ENCODE data around the gene LTO1.

The LTO1 gene

DNA sequence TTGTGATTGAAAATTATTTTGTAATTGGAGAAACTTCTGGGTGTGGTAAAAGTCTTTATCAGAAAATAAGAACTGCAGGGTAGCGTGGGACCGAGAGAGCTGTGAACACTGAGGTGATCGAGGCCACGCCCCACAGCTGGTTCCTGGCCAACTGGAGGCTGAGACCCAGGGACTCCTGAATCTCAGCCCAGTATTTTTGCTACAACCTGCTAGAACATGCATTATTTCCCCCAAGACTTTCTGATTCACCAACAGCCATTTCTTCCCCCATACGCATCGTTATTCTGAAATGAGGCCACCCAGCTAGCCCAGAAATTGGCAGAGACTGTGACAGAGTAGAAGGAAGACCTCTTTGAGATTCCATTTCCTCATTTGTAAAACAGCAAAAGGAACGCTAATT is 32.0 kb upstream of the LTO1 start:
- Histone ChIP-seq H3K27me3 (ENCODE audit: low read depth, low read length) (peaks cover 24% of the 10 kb centered on the region), H3K9me3 (ENCODE audit: control insufficient read depth in 1 of 2, low read length in 2 of 2) (no peaks in the 10 kb centered on the region), H3K4me1 (ENCODE audit: control insufficient read depth in 1 of 2, insufficient read depth in 2 of 2, low read length in 2 of 2) (peaks cover 0 to 23% of the 10 kb centered on the region in 2 donors), H3K36me3 (ENCODE audit: control insufficient read depth in 1 of 2, insufficient read depth in 2 of 2, low read length in 2 of 2) (no peaks in the 10 kb centered on the region), H3K27ac (ENCODE audit: low read length) (no peak overlapping the region), H3K4me3 (ENCODE audit: low read depth in 1 of 2, low read length in 2 of 2) (no peak overlapping the region)

DNA sequence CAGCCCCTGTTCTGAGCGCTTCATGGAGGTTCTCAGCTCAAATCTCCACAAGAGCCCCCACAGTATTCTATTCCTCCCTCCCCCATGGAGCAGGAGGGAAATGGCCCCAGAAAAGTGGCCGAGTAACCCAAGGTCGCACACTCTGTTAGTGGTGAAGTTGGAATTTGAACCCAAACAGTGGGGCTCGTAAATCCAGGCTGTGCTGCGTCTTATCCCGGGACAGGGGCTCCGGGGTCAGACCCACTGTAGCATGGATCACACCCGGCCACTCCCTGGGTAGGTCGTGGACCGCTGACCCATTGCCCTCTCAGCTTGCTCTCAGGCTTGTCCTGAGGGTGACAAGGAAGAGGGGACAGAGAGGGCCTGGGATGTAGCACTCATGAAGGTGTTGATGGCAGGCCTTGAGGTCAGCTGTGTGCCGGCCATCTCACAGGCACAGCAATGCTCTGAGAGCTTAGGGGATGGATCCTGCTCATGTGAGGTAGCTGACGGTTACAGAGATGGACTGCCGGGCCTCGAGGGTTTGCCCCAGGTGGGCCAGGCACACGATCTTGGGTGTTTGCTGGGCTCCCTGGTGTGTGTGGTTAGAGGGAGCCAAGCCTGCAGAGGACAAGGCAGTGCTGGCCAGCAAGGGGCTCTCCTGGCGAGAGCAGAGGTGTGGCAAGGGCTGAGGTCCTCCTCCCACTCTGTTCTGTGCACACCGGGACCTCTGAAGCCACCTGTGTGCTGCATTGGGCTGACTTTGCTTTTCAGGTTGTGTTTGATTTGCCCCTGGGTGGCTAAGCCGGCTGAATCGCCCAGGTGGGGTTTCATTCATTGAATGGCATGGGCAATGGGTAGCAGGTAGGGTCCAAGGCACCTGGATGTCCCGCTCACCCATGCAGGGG is 31.0 kb upstream of the LTO1 start:
- no peaks in the 10 kb centered on the region for H3K36me3 ChIP-seq (ENCODE audit: control insufficient read depth in 1 of 2, insufficient read depth in 2 of 2, low read length in 2 of 2)
- peaks cover 32% of the 10 kb centered on the region for H3K27me3 ChIP-seq (ENCODE audit: low read depth, low read length)
- no peaks in the 10 kb centered on the region for H3K9me3 ChIP-seq (ENCODE audit: control insufficient read depth in 1 of 2, low read length in 2 of 2)
- no peak overlapping the region for H3K4me3 ChIP-seq (ENCODE audit: low read depth in 1 of 2, low read length in 2 of 2)
- H3K27ac ChIP-seq (ENCODE audit: low read length): no peak overlapping the region
- H3K4me1 ChIP-seq (ENCODE audit: control insufficient read depth in 1 of 2, insufficient read depth in 2 of 2, low read length in 2 of 2): peaks cover 0 to 25% of the 10 kb centered on the region in 2 donors

DNA sequence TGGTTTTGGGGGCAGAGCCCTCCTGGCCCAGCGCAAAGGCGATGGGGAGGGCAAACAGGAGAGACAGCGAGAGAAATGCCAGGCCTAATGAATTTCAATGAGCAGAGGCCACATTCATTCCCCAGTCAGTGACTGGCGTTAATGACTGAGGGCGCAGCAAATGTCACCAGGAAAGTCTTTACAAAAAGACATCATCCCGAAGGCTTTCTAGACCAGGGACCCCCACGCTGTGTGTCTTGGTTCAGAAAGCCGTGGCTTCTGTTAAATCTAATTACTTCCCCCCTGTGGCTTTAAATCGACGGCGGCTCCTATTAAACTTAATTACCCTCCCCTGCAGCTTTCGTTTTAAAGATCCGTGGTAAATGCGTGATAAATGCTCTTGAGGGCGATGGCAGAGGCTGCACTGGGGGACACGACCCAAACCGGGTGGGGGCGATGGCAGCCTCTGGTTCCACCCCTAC is 30.2 kb upstream of the LTO1 start:
- Histone ChIP-seq H3K27ac (ENCODE audit: low read length) (no peak overlapping the region), H3K9me3 (ENCODE audit: control insufficient read depth in 1 of 2, low read length in 2 of 2) (no peaks in the 10 kb centered on the region), H3K27me3 (ENCODE audit: low read depth, low read length) (peaks cover 39% of the 10 kb centered on the region), H3K4me3 (ENCODE audit: low read depth in 1 of 2, low read length in 2 of 2) (no peak overlapping the region), H3K4me1 (ENCODE audit: control insufficient read depth in 1 of 2, insufficient read depth in 2 of 2, low read length in 2 of 2) (peaks cover 0 to 31% of the 10 kb centered on the region in 2 donors), H3K36me3 (ENCODE audit: control insufficient read depth in 1 of 2, insufficient read depth in 2 of 2, low read length in 2 of 2) (no peaks in the 10 kb centered on the region)

DNA sequence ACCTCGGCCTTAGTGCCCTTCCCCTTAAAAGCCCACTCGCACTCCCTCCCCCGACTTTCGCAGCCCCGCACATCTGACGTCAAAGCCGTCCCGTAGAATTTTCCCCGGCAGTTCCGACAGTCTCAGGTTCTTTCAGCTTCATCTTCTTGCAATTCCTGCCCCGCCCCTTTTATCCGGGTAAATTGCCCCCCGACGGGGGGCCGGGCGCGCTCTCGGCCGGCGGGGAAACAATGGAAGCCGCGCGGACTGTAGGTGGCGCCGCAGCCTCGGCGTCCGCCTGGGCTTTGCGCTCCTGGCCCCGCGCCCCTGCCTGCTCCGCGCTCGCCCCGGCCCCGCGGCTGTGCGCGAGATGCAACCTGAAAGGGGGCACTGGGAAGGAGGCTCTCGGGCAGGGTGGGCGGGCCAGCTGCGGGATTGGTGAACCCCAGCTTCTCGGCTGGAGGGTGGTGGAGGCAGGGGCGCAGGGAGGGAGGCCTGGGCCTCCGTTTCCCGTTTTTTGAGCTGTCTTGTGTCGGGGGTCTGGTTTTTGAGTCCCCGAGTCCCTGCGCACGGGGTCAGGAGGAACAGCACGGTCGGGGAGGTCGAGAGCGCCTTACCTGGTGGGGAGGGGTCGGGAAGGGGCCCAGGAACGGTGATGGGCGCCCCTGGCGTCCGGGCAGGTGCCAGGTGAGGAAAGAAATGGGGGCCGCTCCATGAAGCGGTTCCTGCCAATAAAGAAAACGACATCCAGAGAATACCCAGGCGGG is 29.5 kb upstream of the LTO1 start:
- Histone ChIP-seq H3K27ac (ENCODE audit: low read length) (no peak overlapping the region), H3K27me3 (ENCODE audit: low read depth, low read length) (peaks cover 41% of the 10 kb centered on the region), H3K4me1 (ENCODE audit: control insufficient read depth in 1 of 2, insufficient read depth in 2 of 2, low read length in 2 of 2) (peaks cover 0 to 32% of the 10 kb centered on the region in 2 donors), H3K36me3 (ENCODE audit: control insufficient read depth in 1 of 2, insufficient read depth in 2 of 2, low read length in 2 of 2) (no peaks in the 10 kb centered on the region), H3K9me3 (ENCODE audit: control insufficient read depth in 1 of 2, low read length in 2 of 2) (no peaks in the 10 kb centered on the region), H3K4me3 (ENCODE audit: low read depth in 1 of 2, low read length in 2 of 2) (peak overlapping the region in 1 of 2 donors; percentile 51)

DNA sequence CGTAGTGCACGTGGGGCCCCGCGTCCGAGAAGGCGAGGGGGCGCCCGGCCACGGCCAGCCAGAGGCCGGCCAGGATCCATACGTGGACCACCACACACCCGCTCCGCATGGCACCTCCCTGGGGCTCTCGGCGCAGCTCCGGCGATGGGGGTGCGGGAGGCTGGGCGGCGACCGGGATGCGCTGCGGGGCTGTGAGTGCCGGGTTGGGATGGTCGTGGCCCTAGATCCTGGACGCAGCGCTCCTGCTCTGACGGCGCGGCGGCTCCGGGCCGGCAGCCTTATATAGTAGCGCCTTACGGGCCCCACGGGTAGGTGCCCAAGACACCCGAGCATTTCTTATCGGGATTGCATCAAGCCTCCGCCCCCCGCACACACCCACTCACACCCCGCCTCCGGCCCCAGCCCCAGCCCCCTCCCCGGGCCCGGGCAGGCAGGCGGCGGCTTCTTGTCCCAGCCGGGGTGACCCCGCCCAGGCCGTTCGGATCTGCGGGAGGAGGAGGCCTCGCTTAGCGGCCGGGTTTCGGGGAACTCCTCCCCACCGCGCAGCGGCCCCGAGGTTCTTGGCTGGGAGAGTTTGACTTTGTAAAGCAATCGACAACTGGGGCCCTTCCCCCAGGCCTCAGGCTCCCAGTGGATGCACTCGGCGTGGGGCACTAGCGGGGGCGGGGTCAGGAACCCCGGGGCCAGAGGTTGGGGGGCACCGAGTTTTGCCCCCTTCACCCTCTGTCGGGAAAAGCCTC is 28.8 kb upstream of the LTO1 start, which contains the start of gene FGF19:
FGF19 (minus strand) TSS at position 255 of the 740 bp plus-strand sequence; CDS start at position 109, 146 bp downstream.
- Histone ChIP-seq H3K4me1 (ENCODE audit: control insufficient read depth in 1 of 2, insufficient read depth in 2 of 2, low read length in 2 of 2) (peaks cover 0 to 32% of the 10 kb centered on the region in 2 donors), H3K36me3 (ENCODE audit: control insufficient read depth in 1 of 2, insufficient read depth in 2 of 2, low read length in 2 of 2) (no peaks in the 10 kb centered on the region), H3K27ac (ENCODE audit: low read length) (no peak within 1 kb of the TSS), H3K4me3 (ENCODE audit: low read depth in 1 of 2, low read length in 2 of 2) (peak within 1 kb of the TSS in 1 of 2 donors; percentile 51), H3K27me3 (ENCODE audit: low read depth, low read length) (peaks cover 44% of the 10 kb centered on the region), H3K9me3 (ENCODE audit: control insufficient read depth in 1 of 2, low read length in 2 of 2) (no peaks in the 10 kb centered on the region)

DNA sequence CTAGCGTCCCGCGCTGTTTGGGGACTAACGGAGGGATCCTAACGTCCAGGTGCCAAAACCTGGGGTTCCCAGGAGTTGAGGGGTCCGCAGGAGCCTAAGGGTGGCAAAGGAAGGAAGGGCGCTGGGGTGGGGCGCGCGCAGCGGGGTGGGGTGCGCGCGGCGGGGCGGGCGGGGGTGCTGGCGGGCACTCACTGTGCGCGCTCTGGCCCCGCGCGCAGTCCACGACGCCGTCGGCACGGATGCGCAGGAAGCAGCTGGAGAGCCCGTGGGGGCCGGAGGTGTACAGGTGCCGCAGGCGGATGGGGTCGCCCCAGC is 28.3 kb upstream of the LTO1 start:
- peak overlapping the region in 1 of 2 donors; percentile 51 for H3K4me3 ChIP-seq (ENCODE audit: low read depth in 1 of 2, low read length in 2 of 2)
- no peaks in the 10 kb centered on the region for H3K36me3 ChIP-seq (ENCODE audit: control insufficient read depth in 1 of 2, insufficient read depth in 2 of 2, low read length in 2 of 2)
- H3K27me3 ChIP-seq (ENCODE audit: low read depth, low read length): peaks cover 44% of the 10 kb centered on the region
- no peak overlapping the region for H3K27ac ChIP-seq (ENCODE audit: low read length)
- H3K4me1 ChIP-seq (ENCODE audit: control insufficient read depth in 1 of 2, insufficient read depth in 2 of 2, low read length in 2 of 2): peaks cover 0 to 32% of the 10 kb centered on the region in 2 donors
- no peaks in the 10 kb centered on the region for H3K9me3 ChIP-seq (ENCODE audit: control insufficient read depth in 1 of 2, low read length in 2 of 2)

DNA sequence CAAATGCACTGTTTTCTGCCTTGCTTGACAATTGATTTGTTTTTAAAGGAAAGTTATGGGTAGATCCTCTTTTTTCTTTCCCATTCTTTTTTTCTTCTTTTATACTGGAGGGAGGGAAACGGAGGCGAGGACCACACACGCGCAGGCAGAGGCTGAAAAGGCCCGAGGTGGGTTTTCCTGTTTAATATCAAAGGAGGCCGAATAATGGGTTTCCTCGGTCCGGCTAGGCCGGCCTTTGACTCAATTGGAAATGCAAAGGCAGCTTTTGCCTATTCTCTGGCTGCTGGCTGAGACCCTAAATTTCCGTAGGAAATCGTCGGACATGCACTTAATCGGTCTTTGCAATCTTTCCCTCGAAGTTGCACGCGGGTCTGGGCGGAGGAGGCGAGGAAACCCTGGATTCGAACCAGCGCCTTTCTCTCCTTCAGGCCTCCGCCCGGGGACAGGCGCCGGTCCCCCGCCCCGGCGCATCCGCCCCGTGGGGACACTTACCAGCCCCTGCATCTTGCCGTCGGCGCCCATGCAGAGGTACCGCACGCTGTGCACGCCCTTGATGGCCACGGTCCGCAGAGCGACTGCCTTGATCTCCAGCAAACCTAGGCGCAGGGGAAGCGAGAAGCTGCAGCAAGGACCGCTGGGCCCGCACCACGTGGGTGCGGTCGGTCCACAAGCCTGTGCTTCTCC is 27.8 kb upstream of the LTO1 start:
- Histone ChIP-seq H3K27me3 (ENCODE audit: low read depth, low read length) (peaks cover 44% of the 10 kb centered on the region), H3K4me3 (ENCODE audit: low read depth in 1 of 2, low read length in 2 of 2) (no peak overlapping the region), H3K27ac (ENCODE audit: low read length) (no peak overlapping the region), H3K4me1 (ENCODE audit: control insufficient read depth in 1 of 2, insufficient read depth in 2 of 2, low read length in 2 of 2) (peaks cover 0 to 32% of the 10 kb centered on the region in 2 donors), H3K36me3 (ENCODE audit: control insufficient read depth in 1 of 2, insufficient read depth in 2 of 2, low read length in 2 of 2) (no peaks in the 10 kb centered on the region), H3K9me3 (ENCODE audit: control insufficient read depth in 1 of 2, low read length in 2 of 2) (no peaks in the 10 kb centered on the region)

DNA sequence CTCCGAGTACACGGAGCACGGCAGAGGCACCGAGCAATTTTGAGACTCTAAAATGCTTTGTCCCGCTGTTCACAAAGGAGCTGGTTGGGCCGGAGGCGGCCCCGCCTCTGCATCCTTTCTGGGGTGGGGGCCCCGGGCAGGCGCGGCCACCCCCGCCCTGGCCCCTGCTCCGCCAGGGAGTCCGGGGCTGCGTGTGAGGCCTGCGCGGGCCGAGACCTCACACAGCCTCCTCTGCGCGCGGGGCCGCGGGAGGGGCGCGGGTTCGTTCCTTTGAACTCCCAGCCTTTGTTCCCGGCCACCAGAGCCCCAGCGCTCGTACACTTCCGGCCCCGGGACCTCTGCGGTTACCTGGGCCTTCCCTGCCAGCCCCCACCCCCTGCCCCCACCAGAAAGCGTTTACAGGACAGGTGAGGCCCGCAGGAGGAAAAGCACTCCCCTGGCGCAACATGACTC is 27.1 kb upstream of the LTO1 start:
- Histone ChIP-seq H3K9me3 (ENCODE audit: control insufficient read depth in 1 of 2, low read length in 2 of 2) (no peaks in the 10 kb centered on the region), H3K27ac (ENCODE audit: low read length) (no peak overlapping the region), H3K4me1 (ENCODE audit: control insufficient read depth in 1 of 2, insufficient read depth in 2 of 2, low read length in 2 of 2) (peaks cover 0 to 32% of the 10 kb centered on the region in 2 donors), H3K4me3 (ENCODE audit: low read depth in 1 of 2, low read length in 2 of 2) (no peak overlapping the region), H3K36me3 (ENCODE audit: control insufficient read depth in 1 of 2, insufficient read depth in 2 of 2, low read length in 2 of 2) (no peaks in the 10 kb centered on the region), H3K27me3 (ENCODE audit: low read depth, low read length) (peaks cover 45% of the 10 kb centered on the region)

DNA sequence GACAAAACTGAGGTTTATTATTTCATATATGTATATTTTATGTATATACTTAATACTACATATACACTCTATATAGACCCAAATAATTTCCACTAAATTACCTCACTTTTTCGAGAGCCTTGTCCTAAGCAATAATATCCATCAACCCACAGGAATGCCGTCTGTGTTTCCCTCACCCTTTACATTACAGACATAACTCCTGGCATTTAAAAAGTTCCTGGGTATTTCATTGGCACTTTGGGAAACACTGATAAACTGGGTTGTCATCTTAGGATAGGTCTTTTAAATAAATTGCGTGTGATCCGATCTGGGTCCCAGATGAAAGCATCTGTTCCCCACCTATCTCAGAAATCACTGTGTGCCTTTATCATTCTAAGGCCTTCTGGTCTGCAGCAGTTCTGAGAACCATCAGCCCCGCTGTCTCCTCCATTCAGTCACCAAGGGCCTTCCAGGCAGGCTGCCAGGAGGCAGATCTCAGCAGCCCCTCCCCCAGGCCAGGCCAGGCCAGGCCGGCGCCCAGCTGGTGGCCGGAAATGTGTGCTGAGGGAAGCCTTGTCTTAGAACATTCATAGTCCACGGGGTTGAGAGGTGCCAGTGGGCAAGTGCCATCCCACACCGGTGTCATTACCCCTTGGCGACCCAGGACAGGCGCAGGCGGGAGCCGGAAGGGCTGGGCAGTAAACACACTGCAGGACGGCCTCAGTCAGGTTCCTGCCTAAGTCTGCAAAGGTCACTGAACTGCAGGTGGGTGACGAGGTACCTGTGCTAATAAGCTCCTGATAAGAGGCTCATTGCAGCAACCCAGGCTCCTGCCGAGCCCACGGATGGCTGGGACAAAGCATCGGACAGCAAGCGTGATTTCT is 25.4 kb upstream of the LTO1 start:
- Histone ChIP-seq H3K36me3 (ENCODE audit: control insufficient read depth in 1 of 2, insufficient read depth in 2 of 2, low read length in 2 of 2) (no peaks in the 10 kb centered on the region), H3K27me3 (ENCODE audit: low read depth, low read length) (peaks cover 41% of the 10 kb centered on the region), H3K9me3 (ENCODE audit: control insufficient read depth in 1 of 2, low read length in 2 of 2) (no peaks in the 10 kb centered on the region), H3K27ac (ENCODE audit: low read length) (no peak overlapping the region), H3K4me3 (ENCODE audit: low read depth in 1 of 2, low read length in 2 of 2) (no peak overlapping the region), H3K4me1 (ENCODE audit: control insufficient read depth in 1 of 2, insufficient read depth in 2 of 2, low read length in 2 of 2) (peaks cover 0 to 32% of the 10 kb centered on the region in 2 donors)

DNA sequence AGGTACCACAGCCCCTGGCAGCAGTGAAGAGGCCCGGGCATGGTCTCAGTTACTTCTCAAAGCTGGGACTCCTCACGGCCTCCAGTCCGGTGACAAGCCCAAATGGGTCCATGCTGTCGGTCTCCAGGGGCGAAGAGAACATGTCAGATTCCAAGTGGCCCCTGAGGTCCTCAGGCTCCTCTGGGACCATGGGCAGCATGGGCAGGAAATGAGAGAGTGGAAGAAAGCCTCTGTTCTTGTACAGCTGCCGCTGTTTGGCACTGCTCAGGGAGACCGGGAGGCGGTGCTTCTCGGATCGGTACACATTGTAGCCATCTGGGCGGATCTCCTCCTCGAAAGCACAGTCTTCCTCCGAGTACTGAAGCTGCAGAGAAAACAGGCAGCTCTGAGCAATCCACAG is 24.1 kb upstream of the LTO1 start:
- no peaks in the 10 kb centered on the region for H3K36me3 ChIP-seq (ENCODE audit: control insufficient read depth in 1 of 2, insufficient read depth in 2 of 2, low read length in 2 of 2)

More for the DNA sequence above, 24.1 kb upstream of the LTO1 start:
- H3K27ac ChIP-seq (ENCODE audit: low read length): no peak overlapping the region
- H3K9me3 ChIP-seq (ENCODE audit: control insufficient read depth in 1 of 2, low read length in 2 of 2): no peaks in the 10 kb centered on the region
- H3K4me3 ChIP-seq (ENCODE audit: low read depth in 1 of 2, low read length in 2 of 2): no peak overlapping the region
- peaks cover 33% of the 10 kb centered on the region for H3K27me3 ChIP-seq (ENCODE audit: low read depth, low read length)
- H3K4me1 ChIP-seq (ENCODE audit: control insufficient read depth in 1 of 2, insufficient read depth in 2 of 2, low read length in 2 of 2): peaks cover 0 to 28% of the 10 kb centered on the region in 2 donors

Data from muscle layer of duodenum (tissue), 2 donors.